H1 (cell line): ENCODE data around the gene TNP2. TPM values are rescaled to one million over a fixed set of nuclear protein-coding genes. Genes with fewer than 3 reads are reported as not detected.

Experiments used
- CTCF ChIA-PET: fragments of 300-600 bp; sonication (Branson Sonifier 250); formaldehyde crosslinking; loops from one replicate; lab custom pipeline; 2021; ENCODE audit not compliant: partially characterized antibody; lab: Charles Lee
- POLR2A ChIA-PET: fragments of 300-600 bp; sonication (Branson Sonifier 250); formaldehyde crosslinking; loops from one replicate; lab custom pipeline; 2021; ENCODE audit warnings: inconsistent platforms; ENCODE audit not compliant: partially characterized antibody; lab: Charles Lee
- DNase-seq, 2 experiments: peaks; one replicate each; pipeline versions ENCODE4 v3.0.0 to v3.0.0-alpha.2; 2010 to 2022; ENCODE audit warnings: low spot score in 2 of 2, low read depth in 1 of 2, mixed read lengths in 1 of 2
- FAIRE-seq: peaks from 2 replicates; lab custom pipeline; 2011; peaks lifted over from hg19 to GRCh38; lab: Jason Lieb, UNC
- H2AFZ ChIP-seq: 2 replicates; pipeline ENCODE4 v1.8.1; 2012; ENCODE audit warnings: low read length, inconsistent platforms
- H2AK5ac ChIP-seq: 2 replicates; pipeline ENCODE4 v1.6.1; 2013; ENCODE audit warnings: low read depth, low read length
- H2BK120ac ChIP-seq: replicated peaks from 2 replicates; pipeline ENCODE3; 2013; ENCODE audit warnings: low read depth, low read length, inconsistent platforms
- H2BK12ac ChIP-seq: 2 replicates; pipeline ENCODE4 v1.6.1; 2013; ENCODE audit warnings: low read depth, low read length
- H2BK15ac ChIP-seq: 2 replicates; pipeline ENCODE4 v1.6.1; 2013; ENCODE audit warnings: low read length
- H2BK20ac ChIP-seq: 2 replicates; pipeline ENCODE4 v1.6.1; 2013; ENCODE audit warnings: low read length
- H2BK5ac ChIP-seq: 2 replicates; pipeline ENCODE4 v1.6.1; 2013; ENCODE audit warnings: low read depth, low read length
- H3K14ac ChIP-seq: 2 replicates; pipeline ENCODE4 v1.6.1; 2013; ENCODE audit warnings: inconsistent platforms; ENCODE audit not compliant: insufficient read length
- H3K18ac ChIP-seq: 2 replicates; pipeline ENCODE4 v1.6.1; 2013; ENCODE audit warnings: low read length; ENCODE audit errors: extremely low read depth
- H3K23ac ChIP-seq: 2 replicates; pipeline ENCODE4 v1.6.1; 2013; ENCODE audit warnings: inconsistent platforms; ENCODE audit not compliant: insufficient read length
- H3K23me2 ChIP-seq: 2 replicates; pipeline ENCODE4 v1.6.1; 2013; ENCODE audit warnings: low read depth, low read length
- H3K27ac ChIP-seq: 2 replicates; pipeline ENCODE4 v1.6.1; 2011; ENCODE audit warnings: low read depth, low read length, inconsistent platforms
- H3K27me3 ChIP-seq, 4 experiments: replicated peaks in 1 of 4; 1 replicate in 1 of 4; 2 replicates in 3 of 4; pipeline versions ENCODE4 v1.6.1 to v1.8.1; 2011 to 2013; ENCODE audit warnings: low read length in 3 of 4, mild to moderate bottlenecking in 3 of 4, inconsistent platforms in 2 of 4, mixed read lengths in 2 of 4, moderate library complexity in 1 of 4; ENCODE audit not compliant: control insufficient read depth in 3 of 4, insufficient read depth in 3 of 4; ENCODE audit errors: extremely low read depth in 1 of 4
- H3K36me3 ChIP-seq, 4 experiments: 2 replicates each; pipeline versions ENCODE4 v1.6.1 to v1.8.1; 2011 to 2013; ENCODE audit warnings: mild to moderate bottlenecking in 4 of 4, low read length in 3 of 4, moderate library complexity in 2 of 4, control low read depth in 1 of 4, inconsistent platforms in 1 of 4; ENCODE audit not compliant: insufficient read depth in 4 of 4, control insufficient read depth in 2 of 4
- H3K4ac ChIP-seq: replicated peaks from 2 replicates; pipeline ENCODE3; 2013; ENCODE audit warnings: low read length, low read depth, mixed read lengths, inconsistent platforms; ENCODE audit not compliant: insufficient read length
- H3K4me1 ChIP-seq, 4 experiments: replicated peaks in 1 of 4; 1 replicate in 1 of 4; 2 replicates in 3 of 4; pipeline versions ENCODE4 v1.6.1 to v1.8.1; 2011 to 2013; ENCODE audit warnings: low read length in 3 of 4, inconsistent platforms in 2 of 4, mixed read lengths in 1 of 4; ENCODE audit not compliant: insufficient read depth in 4 of 4, control insufficient read depth in 3 of 4
- H3K4me2 ChIP-seq, 2 experiments: 2 replicates each; pipeline versions ENCODE4 v1.6.1 to v1.8.1; 2011 to 2013; ENCODE audit warnings: low read depth in 2 of 2, low read length in 2 of 2, control low read depth in 1 of 2, inconsistent platforms in 1 of 2, mild to moderate bottlenecking in 1 of 2; ENCODE audit not compliant: insufficient read depth in 1 of 2
- H3K4me3 ChIP-seq, 4 experiments: fragments of 200-600, 300-600 bp in 1 of 4; sonication (generic), shearing (Covaris generic), sonication (Bioruptor Twin) in 1 of 4; 2 replicates each; pipeline versions ENCODE4 v1.5.1 to v1.8.1; 2011 to 2016; ENCODE audit warnings: low read length in 4 of 4, low read depth in 3 of 4, control low read depth in 2 of 4, inconsistent platforms in 2 of 4, mild to moderate bottlenecking in 2 of 4, mixed read lengths in 1 of 4, moderate library complexity in 1 of 4; ENCODE audit not compliant: insufficient read depth in 2 of 4; ENCODE audit errors: extremely low read depth in 1 of 4
- H3K56ac ChIP-seq: replicated peaks from 2 replicates; pipeline ENCODE3; 2013; ENCODE audit warnings: low read depth, mild to moderate bottlenecking, mixed read lengths, low read length, inconsistent platforms; ENCODE audit not compliant: insufficient read length
- H3K79me1 ChIP-seq: 2 replicates; pipeline ENCODE4 v1.6.1; 2013; ENCODE audit warnings: low read depth, low read length, control low read depth
- H3K79me2 ChIP-seq, 2 experiments: 2 replicates each; pipeline versions ENCODE4 v1.6.1 to v1.8.1; 2012 to 2013; ENCODE audit warnings: low read length in 2 of 2, mild to moderate bottlenecking in 2 of 2, inconsistent platforms in 1 of 2; ENCODE audit not compliant: insufficient read depth in 2 of 2, control insufficient read depth in 1 of 2
- H3K9ac ChIP-seq, 4 experiments: replicated peaks in 1 of 4; 1 replicate in 1 of 4; 2 replicates in 3 of 4; pipeline versions ENCODE4 v1.6.1 to v1.8.1; 2011 to 2013; ENCODE audit warnings: low read depth in 3 of 4, low read length in 3 of 4, control low read depth in 2 of 4, mild to moderate bottlenecking in 2 of 4, moderate library complexity in 2 of 4, inconsistent platforms in 1 of 4; ENCODE audit errors: extremely low read depth in 1 of 4
- H3K9me3 ChIP-seq, 2 experiments: 2 replicates each; pipeline versions ENCODE4 v1.6.1 to v1.8.1; 2012 to 2013; ENCODE audit warnings: mild to moderate bottlenecking in 2 of 2, moderate library complexity in 2 of 2, control low read depth in 1 of 2, inconsistent platforms in 1 of 2, low read depth in 1 of 2, low read length in 1 of 2, mixed read lengths in 1 of 2; ENCODE audit not compliant: insufficient read depth in 2 of 2
- H4K20me1 ChIP-seq, 2 experiments: replicated peaks in 1 of 2; 2 replicates each; pipeline versions ENCODE3 to v1.8.1; 2011 to 2013; ENCODE audit warnings: inconsistent platforms in 2 of 2, low read length in 2 of 2, mild to moderate bottlenecking in 1 of 2; ENCODE audit not compliant: insufficient read depth in 2 of 2, control insufficient read depth in 1 of 2
- H4K5ac ChIP-seq: 2 replicates; pipeline ENCODE4 v1.6.1; 2013; ENCODE audit warnings: low read length, low read depth, mixed read lengths, inconsistent platforms; ENCODE audit not compliant: insufficient read length
- H4K8ac ChIP-seq: 2 replicates; pipeline ENCODE4 v1.8.0; 2013; ENCODE audit warnings: mild to moderate bottlenecking, moderate library complexity, low read length, inconsistent platforms; ENCODE audit not compliant: insufficient read depth; ENCODE audit errors: extremely low read depth
- H4K91ac ChIP-seq: replicated peaks from 2 replicates; pipeline ENCODE3; 2013; ENCODE audit warnings: low read length, mixed read lengths, inconsistent platforms; ENCODE audit not compliant: insufficient read length
- BRCA1 ChIP-seq: IDR thresholded peaks from 2 replicates; pipeline ENCODE4 v1.6.1; 2012; ENCODE audit warnings: low read depth, low read length, improper control_type of control experiment
- E2F6 ChIP-seq: IDR thresholded peaks from 2 replicates; pipeline ENCODE4 v1.6.1; 2012; ENCODE audit warnings: inconsistent platforms
- EZH2 ChIP-seq: fragments of 200-600 bp; sonication (generic); IDR thresholded peaks from 2 replicates; pipeline ENCODE4 v1.7.1; 2012; ENCODE audit warnings: low read depth, mild to moderate bottlenecking, moderate library complexity, low read length, inconsistent platforms; ENCODE audit not compliant: severe bottlenecking
- MAX ChIP-seq: IDR thresholded peaks from 2 replicates; pipeline ENCODE4 v1.6.1; 2012; ENCODE audit warnings: inconsistent platforms
- TBP ChIP-seq: IDR thresholded peaks from 2 replicates; pipeline ENCODE4 v1.6.1; 2011; ENCODE audit warnings: low read depth, low read length, improper control_type of control experiment
- TCF12 ChIP-seq: IDR thresholded peaks from 2 replicates; pipeline ENCODE4 v1.6.1; 2011; ENCODE audit warnings: low read depth, mild to moderate bottlenecking, low read length
- WGBS, 2 experiments: shearing (Covaris generic) in 1 of 2; methylation state at CpG; one replicate each; pipeline versions ENCODE4 v1.1.6 to v1.1.7; 2013 to 2015; ENCODE audit warnings: low lambda C conversion rate in 2 of 2, mixed read lengths in 2 of 2, inconsistent platforms in 1 of 2, low coverage in 1 of 2, missing lambda C conversion rate in 1 of 2; ENCODE audit not compliant: insufficient replicate concordance in 2 of 2, insufficient coverage in 1 of 2, insufficient read length in 1 of 2; ENCODE audit errors: extremely low coverage in 1 of 2, missing lambda C conversion rate in 1 of 2; 5-methylcytosine and 5-hydroxymethylcytosine counted together
- polyA plus RNA-seq, 7 experiments: library from polyadenylated mRNA; depleted of rRNA in 3 of 7; stranded (reverse) in 5 of 7; unstranded in 2 of 7; fragments of >200 nt in 5 of 7; fragments of 200-250 nt in 2 of 7; gene quantifications; 1 replicate in 5 of 7; 2 replicates in 1 of 7; 4 replicates in 1 of 7; pipeline versions ENCODE4 v1.2.1 to v1.2.3, GENCODE V29; 2011 to 2013; ENCODE audit warnings: missing spikeins in 2 of 7, mixed read lengths in 2 of 7
- total RNA-seq: library from RNA; stranded (reverse); fragmentation: NEBNext Ultra II Directional; extraction: Animal tissue kit (Norgen Biotek cat#: 25700); gene quantifications from 2 replicates; pipeline ENCODE4 v1.2.1, GENCODE V29; 2021

Gene TNP2
- total and polyA plus RNA-seq, 2 of the 8 experiments (the other 6 are each of a cell fraction or from before 2014, with no cell fraction given) = not detected

- Histone ChIP-seq H3K79me2 (no peaks in the 10 kb centered on the region), H2BK120ac (no peak overlapping the region), H2BK20ac (peak overlapping the region; percentile 90; the same call in 1 of the 2 replicates), H4K20me1 (no peaks in the 10 kb centered on the region), H4K91ac (no peak overlapping the region), H3K4ac (no peak overlapping the region), H3K23me2 (no peaks in the 10 kb centered on the region), H3K14ac (no peak overlapping the region), H3K18ac (no peak overlapping the region), H3K79me1 (no peaks in the 10 kb centered on the region), H3K9ac (0 out of 7 replicates have a peak overlapping the region, but pooled peaks of 1 of the 4 experiments have one; percentile 7), H3K27me3 (peaks cover 0 to 2% (median 1%) of the 10 kb centered on the region in 4 experiments; a peak in 1 of 7 replicates), H2AK5ac (no peak overlapping the region; the same call in 1 of the 2 replicates), H3K9me3 (no peaks in the 10 kb centered on the region; a peak in 1 of 4 replicates), H3K4me1 (peaks cover 0 to 3% (median under 1%) of the 10 kb centered on the region in 4 experiments; a peak in 5 of 7 replicates), H4K5ac (no peak overlapping the region), H4K8ac (no peak overlapping the region), H2BK12ac (peak overlapping the region; percentile 97; the same call in 1 of the 2 replicates), H2BK15ac (no peak overlapping the region), H2BK5ac (peak overlapping the region; percentile 87; the same call in 1 of the 2 replicates), H3K36me3 (no peaks in the 10 kb centered on the region), H3K4me2 (peak overlapping the region in 1 of 2 experiments; percentile 10; a peak in 1 of 4 replicates), H3K23ac (no peak overlapping the region), H3K56ac (no peak overlapping the region), H3K4me3 (no peak overlapping the region), H3K27ac (no peak overlapping the region), H2AFZ (no peak overlapping the region)
- 70% methylated on average over 10 of the region's 10 CpGs; no CpG with 5 or more reads in 1 of the 2 experiments for WGBS, 2 experiments
- TF ChIP-seq EZH2 = no peak
- TF ChIP-seq TCF12 = no peak
- no peak for TF ChIP-seq TBP
- 0 out of 2 replicates have a peak, but pooled peaks have one; percentile 13 for TF ChIP-seq MAX
- TF ChIP-seq BRCA1 = no peak
- TF ChIP-seq E2F6 = no peak
- CTCF ChIA-PET = interaction anchor here (2.4 kb wide), 1 partner anchor 35 kb away, joined by 7 read pairs; the partner anchor contains the start of gene SOCS1
- POLR2A ChIA-PET = interaction anchor here (1.8 to 2.1 kb wide), 3 partner anchors 8 to 35 kb away, joined by 5 to 9 read pairs (median 5); partner anchors contain the start of gene SOCS1
- DNase-seq (no peak), FAIRE-seq (no peak)
Measured at GRCh38 chr16:11291091-11291703, 22.1 kb upstream of the TNP2 start.
